ENCODE results near the gene COX6B2.

The COX6B2 gene

GRCh38 chr19:55309448-55309847, 45.1 kb downstream of the COX6B2 start:
- in situ Hi-C loops (cut with MboI; ENCODE audit: low pct_unique_long_range_greater_than_20kb, low sequenced_read_pairs, unreplicated experiment), result no loop called here
- no peak for TF ChIP-seq CTCF (IDR thresholded peaks at IDR 0.05; ENCODE audit: extremely low read depth, insufficient read depth, missing control alignments)
- DNase-seq (ENCODE audit: low spot score), result no peak

- no peak for TF ChIP-seq CTCF (IDR thresholded peaks at IDR 0.05; ENCODE audit: extremely low read depth, insufficient read depth, missing control alignments)
- DNase-seq (ENCODE audit: low spot score), result no peak
- in situ Hi-C loops (cut with MboI; ENCODE audit: low pct_unique_long_range_greater_than_20kb, low sequenced_read_pairs, unreplicated experiment), result no loop called here
These were observed 46.2 kb downstream of the COX6B2 start for GRCh38 chr19:55308281-55308680.

- in situ Hi-C loops (cut with MboI; ENCODE audit: low pct_unique_long_range_greater_than_20kb, low sequenced_read_pairs, unreplicated experiment), result no loop called here
- TF ChIP-seq CTCF (IDR thresholded peaks at IDR 0.05; ENCODE audit: extremely low read depth, insufficient read depth, missing control alignments), result no peak
- no peak for DNase-seq (ENCODE audit: low spot score)
These were observed 47.8 kb downstream of the COX6B2 start for GRCh38 chr19:55306712-55307111.

- TF ChIP-seq CTCF (IDR thresholded peaks at IDR 0.05; ENCODE audit: extremely low read depth, insufficient read depth, missing control alignments), result no peak
- no peak for DNase-seq (ENCODE audit: low spot score)
- in situ Hi-C loops (cut with MboI; ENCODE audit: low pct_unique_long_range_greater_than_20kb, low sequenced_read_pairs, unreplicated experiment), result no loop called here
These were observed 48.4 kb downstream of the COX6B2 start for GRCh38 chr19:55305983-55306562.

- in situ Hi-C loops (cut with MboI; ENCODE audit: low pct_unique_long_range_greater_than_20kb, low sequenced_read_pairs, unreplicated experiment), result no loop called here
- TF ChIP-seq CTCF (IDR thresholded peaks at IDR 0.05; ENCODE audit: extremely low read depth, insufficient read depth, missing control alignments), result no peak
- DNase-seq (ENCODE audit: low spot score), result peak; percentile 86
These were observed 49.0 kb downstream of the COX6B2 start for GRCh38 chr19:55305491-55305890.

GRCh38 chr19:55304980-55305379, 49.5 kb downstream of the COX6B2 start:
- TF ChIP-seq CTCF (IDR thresholded peaks at IDR 0.05; ENCODE audit: extremely low read depth, insufficient read depth, missing control alignments), result no peak
- in situ Hi-C loops (cut with MboI; ENCODE audit: low pct_unique_long_range_greater_than_20kb, low sequenced_read_pairs, unreplicated experiment), result no loop called here
- DNase-seq (ENCODE audit: low spot score), result no peak
